ENCODE results near the gene RAD51B. TPM values are rescaled to one million over a fixed set of nuclear protein-coding genes. Genes with fewer than 3 reads are reported as not detected.

RAD51B gene
- total and polyA plus RNA-seq, 3 donors from 2014 or later: 5.5 to 22.5 (median 19.1) TPM

GRCh38 chr14:68610251-68610793 is 790.7 kb downstream of the RAD51B start:
- H3K4me3 ChIP-seq: no peak overlapping the region
- DNase-seq: no peak
- TF ChIP-seq POLR2A (IDR thresholded peaks at IDR 0.05): no peak
- TF ChIP-seq, protein P1, sequence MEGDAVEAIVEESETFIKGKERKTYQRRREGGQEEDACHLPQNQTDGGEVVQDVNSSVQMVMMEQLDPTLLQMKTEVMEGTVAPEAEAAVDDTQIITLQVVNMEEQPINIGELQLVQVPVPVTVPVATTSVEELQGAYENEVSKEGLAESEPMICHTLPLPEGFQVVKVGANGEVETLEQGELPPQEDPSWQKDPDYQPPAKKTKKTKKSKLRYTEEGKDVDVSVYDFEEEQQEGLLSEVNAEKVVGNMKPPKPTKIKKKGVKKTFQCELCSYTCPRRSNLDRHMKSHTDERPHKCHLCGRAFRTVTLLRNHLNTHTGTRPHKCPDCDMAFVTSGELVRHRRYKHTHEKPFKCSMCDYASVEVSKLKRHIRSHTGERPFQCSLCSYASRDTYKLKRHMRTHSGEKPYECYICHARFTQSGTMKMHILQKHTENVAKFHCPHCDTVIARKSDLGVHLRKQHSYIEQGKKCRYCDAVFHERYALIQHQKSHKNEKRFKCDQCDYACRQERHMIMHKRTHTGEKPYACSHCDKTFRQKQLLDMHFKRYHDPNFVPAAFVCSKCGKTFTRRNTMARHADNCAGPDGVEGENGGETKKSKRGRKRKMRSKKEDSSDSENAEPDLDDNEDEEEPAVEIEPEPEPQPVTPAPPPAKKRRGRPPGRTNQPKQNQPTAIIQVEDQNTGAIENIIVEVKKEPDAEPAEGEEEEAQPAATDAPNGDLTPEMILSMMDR (IDR thresholded peaks at IDR 0.05): no peak
- peaks cover 40% of the 10 kb centered on the region for H3K4me1 ChIP-seq
- H3K27me3 ChIP-seq: no peaks in the 10 kb centered on the region
- H3K36me3 ChIP-seq (ENCODE audit: low read depth, missing control alignments): no peaks in the 10 kb centered on the region
- peak overlapping the region in 1 of 2 donors; percentile 28 for H3K27ac ChIP-seq
- intact Hi-C loops (cut with DNase I; ENCODE audit: low total_unique reads): no loop called here
- WGBS, 2 donors: 84 to 86% methylated on average over 8 of the region's 8 CpGs
- H3K9me3 ChIP-seq: no peaks in the 10 kb centered on the region

DNA sequence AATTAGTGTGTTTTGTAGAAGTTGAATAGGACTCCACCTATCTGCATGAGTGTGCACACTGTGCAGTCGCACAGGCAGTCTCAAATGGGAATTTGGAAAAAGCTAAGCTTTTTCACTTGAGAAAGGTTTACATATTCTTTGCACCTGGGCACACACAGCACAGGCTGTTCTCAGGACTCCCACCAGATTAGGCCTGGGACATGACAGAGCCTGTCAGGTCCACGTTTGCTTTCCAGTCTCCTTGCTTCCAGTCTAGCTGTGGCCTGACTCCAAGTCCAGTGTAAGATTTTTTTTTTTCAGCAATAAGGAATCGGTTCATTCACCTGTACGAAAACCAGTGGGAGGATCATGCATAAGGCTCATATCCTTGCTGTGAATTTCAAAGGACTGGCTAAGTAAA is 792.0 kb downstream of the RAD51B start:
- WGBS, 2 donors: 48 to 56% methylated on average over 4 of the region's 4 CpGs
- intact Hi-C loops (cut with DNase I; ENCODE audit: low total_unique reads): no loop called here
- peaks cover 40% of the 10 kb centered on the region for H3K4me1 ChIP-seq
- no peak overlapping the region for H3K4me3 ChIP-seq
- no peak for DNase-seq
- H3K27me3 ChIP-seq: no peaks in the 10 kb centered on the region
- H3K27ac ChIP-seq: peak overlapping the region in 1 of 2 donors; percentile 76
- H3K9me3 ChIP-seq: no peaks in the 10 kb centered on the region
- no peaks in the 10 kb centered on the region for H3K36me3 ChIP-seq (ENCODE audit: low read depth, missing control alignments)
- TF ChIP-seq POLR2A (IDR thresholded peaks at IDR 0.05): no peak
- TF ChIP-seq, protein P1 (IDR thresholded peaks at IDR 0.05): no peak

DNA sequence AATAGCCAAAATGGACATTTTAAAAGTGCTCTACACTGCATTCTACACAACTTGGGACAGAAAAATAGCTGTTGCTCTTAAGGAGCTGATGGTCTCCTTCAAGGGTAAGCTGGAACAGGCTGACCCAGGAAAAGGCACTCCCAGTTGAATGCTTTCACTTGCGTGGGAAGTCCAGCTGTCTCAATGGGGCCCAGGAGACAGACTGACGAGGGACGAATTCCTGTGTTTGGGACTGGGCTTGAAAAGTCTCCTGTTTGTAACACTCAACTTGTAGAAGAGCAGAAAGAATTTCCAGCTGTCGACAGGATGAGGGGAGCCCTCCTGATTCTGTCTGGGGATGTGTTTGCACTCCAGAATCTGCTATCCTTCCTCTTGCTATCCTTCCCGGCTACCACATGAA is 792.5 kb downstream of the RAD51B start:
- peaks cover 38% of the 10 kb centered on the region for H3K4me1 ChIP-seq
- no peak overlapping the region for H3K4me3 ChIP-seq
- intact Hi-C loops (cut with DNase I; ENCODE audit: low total_unique reads): no loop called here
- H3K9me3 ChIP-seq: no peaks in the 10 kb centered on the region
- DNase-seq: peak; percentile 50
- TF ChIP-seq POLR2A (IDR thresholded peaks at IDR 0.05): no peak
- TF ChIP-seq, protein P1 (IDR thresholded peaks at IDR 0.05): no peak
- H3K36me3 ChIP-seq (ENCODE audit: low read depth, missing control alignments): no peaks in the 10 kb centered on the region
- H3K27me3 ChIP-seq: no peaks in the 10 kb centered on the region
- WGBS, 2 donors: 33 to 49% methylated on average over 5 of the region's 5 CpGs
- H3K27ac ChIP-seq: peak overlapping the region; percentile 25 to 76

GRCh38 chr14:68616221-68616902 is 796.8 kb downstream of the RAD51B start:
- no peaks in the 10 kb centered on the region for H3K27me3 ChIP-seq
- H3K9me3 ChIP-seq: no peaks in the 10 kb centered on the region
- H3K4me3 ChIP-seq: no peak overlapping the region
- H3K4me1 ChIP-seq: peaks cover 23% of the 10 kb centered on the region
- 93 to 96% methylated on average over 1 of the region's 1 CpG for WGBS, 2 donors
- TF ChIP-seq, protein P1 (IDR thresholded peaks at IDR 0.05): no peak
- no peak for TF ChIP-seq POLR2A (IDR thresholded peaks at IDR 0.05)
- no peak for DNase-seq
- H3K36me3 ChIP-seq (ENCODE audit: low read depth, missing control alignments): no peaks in the 10 kb centered on the region
- intact Hi-C loops (cut with DNase I; ENCODE audit: low total_unique reads): no loop called here
- H3K27ac ChIP-seq: no peak overlapping the region
